ENCODE measurements around the gene ADAM8. TPM values are rescaled to one million over a fixed set of nuclear protein-coding genes. Genes with fewer than 3 reads are reported as not detected.

ADAM8 gene
- total RNA-seq, 1 experiment from 2014 or later, result 3.7 TPM

- ChIA-PET POLR2A (no interaction called here), CTCF (no interaction called here)
- no peak overlapping the region for H3K4me3 ChIP-seq (ENCODE audit: low read depth in 2 of 2, low read length in 2 of 2)
- BruUV-seq (replicated peaks), result no TSS peak
- DNase-seq (ENCODE audit: low read depth, low spot score) (no peak), ATAC-seq (no peak)
- no peaks in the 10 kb centered on the region for H3K27me3 ChIP-seq (ENCODE audit: control insufficient read depth, insufficient read depth, low read length)
- H3K4me1 ChIP-seq (ENCODE audit: control insufficient read depth, insufficient read depth, low read length), result peaks cover 25% of the 10 kb centered on the region
- no peak overlapping the region for H3K27ac ChIP-seq (ENCODE audit: low read length)
- no peak for TF ChIP-seq TCF7L2 (IDR thresholded peaks at IDR 0.05; ENCODE audit: low read depth, low read length)
- TF ChIP-seq CTCF (IDR thresholded peaks at IDR 0.05), result no peak
- no peak for TF ChIP-seq SIN3A (IDR thresholded peaks at IDR 0.05; ENCODE audit: borderline replicate concordance, insufficient read depth, low read depth, low read length)
- TF ChIP-seq POLR2AphosphoS5 (IDR thresholded peaks at IDR 0.05; ENCODE audit: low read depth, low read length), result no peak
- TF ChIP-seq REST (IDR thresholded peaks at IDR 0.05; ENCODE audit: insufficient read depth in 1 of 2, low read depth in 2 of 2, low read length in 1 of 2), result no peak
- intact Hi-C loops (cut with micrococcal nuclease; ENCODE audit: unreplicated experiment), result no loop called here
- no peaks in the 10 kb centered on the region for H3K36me3 ChIP-seq (ENCODE audit: control insufficient read depth, insufficient read depth, low read length)
- no peaks in the 10 kb centered on the region for H3K9me3 ChIP-seq (ENCODE audit: control insufficient read depth, insufficient read depth, low read depth, low read length)
- in situ Hi-C loops (cut with HindIII; ENCODE audit: low pct_unique_long_range_greater_than_20kb, low sequenced_read_pairs), result no loop called here
Observed at GRCh38 chr10:133254421-133255120, 22.1 kb downstream of the ADAM8 start.

GRCh38 chr10:133253361-133253955, 23.2 kb downstream of the ADAM8 start:
- POLR2A ChIA-PET, result no interaction called here
- no peak for TF ChIP-seq SIN3A (IDR thresholded peaks at IDR 0.05; ENCODE audit: borderline replicate concordance, insufficient read depth, low read depth, low read length)
- no peak for TF ChIP-seq POLR2AphosphoS5 (IDR thresholded peaks at IDR 0.05; ENCODE audit: low read depth, low read length)
- TF ChIP-seq CTCF (IDR thresholded peaks at IDR 0.05), result no peak
- CTCF ChIA-PET, result no interaction called here

More at GRCh38 chr10:133253361-133253955, 23.2 kb downstream of the ADAM8 start:
- Histone ChIP-seq H3K36me3 (ENCODE audit: control insufficient read depth, insufficient read depth, low read length) (no peaks in the 10 kb centered on the region), H3K4me1 (ENCODE audit: control insufficient read depth, insufficient read depth, low read length) (peaks cover 14% of the 10 kb centered on the region), H3K4me3 (ENCODE audit: low read depth in 2 of 2, low read length in 2 of 2) (no peak overlapping the region), H3K27me3 (ENCODE audit: control insufficient read depth, insufficient read depth, low read length) (no peaks in the 10 kb centered on the region), H3K27ac (ENCODE audit: low read length) (no peak overlapping the region), H3K9me3 (ENCODE audit: control insufficient read depth, insufficient read depth, low read depth, low read length) (no peaks in the 10 kb centered on the region)
- in situ Hi-C loops (cut with HindIII; ENCODE audit: low pct_unique_long_range_greater_than_20kb, low sequenced_read_pairs), result no loop called here
- no TSS peak for BruUV-seq (replicated peaks)
- no peak for ATAC-seq
- intact Hi-C loops (cut with micrococcal nuclease; ENCODE audit: unreplicated experiment), result no loop called here
- DNase-seq (ENCODE audit: low read depth, low spot score), result no peak
